GM19025 (cell line): ENCODE data around the gene HSD11B1L.
"Not testable (repeated sequence)": the region's sequence is repeated elsewhere in the genome, so short reads cannot be mapped to it uniquely, and the experiment has no call there.

Experiments used
- ATAC-seq: cut with Tn5 transposase; IDR thresholded peaks from one replicate; pipeline ENCODE4 v1.9.1; 2021; ENCODE audit warnings: mild to moderate bottlenecking, low read depth, moderate library complexity; ENCODE audit not compliant: unreplicated experiment

The HSD11B1L gene

GRCh38 chr19:5684694-5685430 is 4.0 kb downstream of the HSD11B1L start:
- ATAC-seq: no peak

GRCh38 chr19:5686326-5686646 is 5.5 kb downstream of the HSD11B1L start:
- ATAC-seq: no peak

- peak; percentile 48 for ATAC-seq
Observed at GRCh38 chr19:5686647-5687359, 6.0 kb downstream of the HSD11B1L start.

- no peak for ATAC-seq
Observed at GRCh38 chr19:5687360-5688198, 6.8 kb downstream of the HSD11B1L start.

- ATAC-seq: not testable (repeated sequence)
Observed at GRCh38 chr19:5688262-5688881, 7.5 kb downstream of the HSD11B1L start.

GRCh38 chr19:5690125-5690954 is 9.5 kb downstream of the HSD11B1L start, which contains the start of gene RPL36:
RPL36 (plus strand) TSS chr19:5690295; CDS start chr19:5690508, 213 bp downstream.
- peak; percentile 43 for ATAC-seq

GRCh38 chr19:5690955-5691821 is 10.4 kb downstream of the HSD11B1L start:
- no peak for ATAC-seq

GRCh38 chr19:5691822-5692722 is 11.2 kb downstream of the HSD11B1L start:
- ATAC-seq: no peak

- no peak for ATAC-seq
Observed at GRCh38 chr19:5692723-5693194, 11.9 kb downstream of the HSD11B1L start.

- ATAC-seq: no peak
Observed at GRCh38 chr19:5693195-5694166, 12.7 kb downstream of the HSD11B1L start.

- ATAC-seq: no peak
Observed at GRCh38 chr19:5694167-5694955, 13.5 kb downstream of the HSD11B1L start.

- ATAC-seq: no peak
Observed at GRCh38 chr19:5694956-5695648, 14.3 kb downstream of the HSD11B1L start.

GRCh38 chr19:5695649-5696195 is 14.9 kb downstream of the HSD11B1L start:
- no peak for ATAC-seq

- ATAC-seq: no peak
Observed at GRCh38 chr19:5696196-5697021, 15.6 kb downstream of the HSD11B1L start.
